Medulla oblongata (tissue), 1 donor: ENCODE measurements around the gene RNF34.

Experiments used
- DNase-seq: peaks from one replicate; pipeline ENCODE4 v3.0.0-alpha.2; 2015; ENCODE audit errors: extremely low spot score

The RNF34 gene

DNA sequence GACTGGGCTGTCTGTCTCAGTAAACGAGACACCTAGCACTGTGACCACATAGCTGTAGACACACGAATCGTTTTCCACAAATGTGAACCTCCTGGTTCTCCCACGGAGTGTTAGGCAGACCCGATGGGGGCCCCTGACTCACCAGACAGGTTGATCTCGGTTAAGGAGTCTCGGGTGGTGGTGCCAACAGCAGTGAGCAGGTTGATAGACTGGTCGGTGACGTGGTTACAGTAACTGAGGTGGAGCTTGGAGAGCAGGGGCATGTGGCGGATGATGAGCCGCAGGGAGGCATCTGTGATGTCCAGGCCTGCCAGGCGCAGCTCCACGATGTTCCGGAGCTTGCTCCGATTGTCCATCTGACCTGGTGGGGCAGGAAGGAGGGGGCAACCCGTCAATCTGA is 39.8 kb downstream of the RNF34 start:
- DNase-seq = no peak

DNA sequence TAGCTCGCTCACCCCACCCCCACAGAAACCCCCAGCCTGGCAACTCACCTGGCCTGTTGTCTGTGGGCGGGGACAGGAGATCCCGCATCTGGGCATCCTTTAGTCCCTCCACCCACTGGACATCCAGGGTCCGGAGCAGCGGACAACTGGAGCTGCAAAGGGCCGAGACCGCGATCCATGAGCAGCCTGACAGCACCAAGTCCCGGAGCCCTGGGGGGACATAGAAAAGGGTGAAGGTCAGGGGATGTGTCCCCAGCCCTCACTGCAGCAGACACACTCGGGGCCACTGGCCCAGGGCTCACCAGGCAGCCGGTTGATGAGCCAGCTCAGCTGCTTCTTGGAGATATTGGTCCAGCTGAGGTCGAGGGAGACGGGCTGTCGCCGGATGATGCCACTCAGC is 40.9 kb downstream of the RNF34 start:
- DNase-seq = no peak

DNA sequence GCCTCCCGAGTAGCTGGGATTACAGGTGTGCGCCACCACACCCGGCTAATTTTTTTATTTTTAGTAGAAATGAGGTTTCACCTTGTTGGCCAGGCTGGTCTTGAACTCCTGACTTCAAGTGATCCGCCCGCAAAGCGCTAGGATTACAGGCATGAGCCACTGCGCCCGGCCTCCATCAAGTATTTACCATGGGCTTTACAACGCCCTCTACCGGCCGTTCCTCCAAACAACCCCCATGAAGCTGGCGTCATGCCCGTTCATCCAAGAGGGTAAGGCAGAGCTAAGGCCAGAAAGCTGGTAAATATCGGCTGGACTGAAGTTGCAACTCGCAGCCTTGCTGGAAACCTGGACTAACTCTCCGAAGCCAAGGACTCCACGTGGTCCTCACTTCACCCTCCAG is 41.6 kb downstream of the RNF34 start:
- DNase-seq = no peak

DNA sequence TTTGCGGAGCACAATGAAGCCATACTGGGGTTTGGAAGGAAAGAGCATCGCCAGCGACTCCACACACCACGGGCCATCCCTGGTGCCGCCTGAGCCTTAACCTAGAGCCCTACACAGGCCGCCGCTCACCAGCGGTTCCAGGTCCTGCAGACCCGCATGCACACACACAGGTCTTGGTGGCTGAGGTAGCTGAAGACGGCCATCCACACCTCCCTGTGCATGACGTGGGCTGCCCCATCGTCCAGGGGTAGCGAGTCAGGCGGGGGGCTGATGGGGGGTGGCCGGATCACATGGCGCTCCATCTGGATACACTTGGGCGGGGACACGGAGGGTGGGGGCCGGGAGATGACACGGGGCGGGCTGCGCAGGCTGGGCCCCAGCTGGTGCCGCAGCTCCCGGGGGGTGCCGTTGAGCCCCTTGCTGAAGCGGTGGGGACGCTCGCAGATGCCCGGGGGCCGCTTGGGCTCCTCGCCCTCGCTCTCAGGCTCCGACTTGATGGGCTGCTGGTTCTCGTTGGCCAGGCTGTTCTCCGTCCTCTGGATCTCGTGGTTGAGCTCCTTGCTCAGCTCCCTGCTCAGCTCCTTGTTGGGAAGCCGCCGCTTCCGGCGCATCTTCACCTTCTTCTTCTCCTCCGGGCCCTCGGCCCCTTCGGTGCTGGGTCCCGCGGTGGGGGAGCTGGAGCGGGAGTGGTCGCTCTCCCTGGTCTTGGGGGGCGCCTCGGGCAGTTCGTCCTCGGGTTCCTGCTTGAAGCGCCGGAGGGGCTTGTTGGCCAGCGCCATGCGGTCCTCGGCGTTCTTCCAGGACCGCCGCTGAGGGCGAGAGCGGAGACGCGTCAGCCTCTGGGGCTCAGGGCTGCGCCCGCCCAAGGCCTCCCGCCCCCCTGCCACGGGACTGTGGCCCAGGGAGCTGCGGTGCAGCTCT is 42.4 kb downstream of the RNF34 start:
- DNase-seq = no peak

DNA sequence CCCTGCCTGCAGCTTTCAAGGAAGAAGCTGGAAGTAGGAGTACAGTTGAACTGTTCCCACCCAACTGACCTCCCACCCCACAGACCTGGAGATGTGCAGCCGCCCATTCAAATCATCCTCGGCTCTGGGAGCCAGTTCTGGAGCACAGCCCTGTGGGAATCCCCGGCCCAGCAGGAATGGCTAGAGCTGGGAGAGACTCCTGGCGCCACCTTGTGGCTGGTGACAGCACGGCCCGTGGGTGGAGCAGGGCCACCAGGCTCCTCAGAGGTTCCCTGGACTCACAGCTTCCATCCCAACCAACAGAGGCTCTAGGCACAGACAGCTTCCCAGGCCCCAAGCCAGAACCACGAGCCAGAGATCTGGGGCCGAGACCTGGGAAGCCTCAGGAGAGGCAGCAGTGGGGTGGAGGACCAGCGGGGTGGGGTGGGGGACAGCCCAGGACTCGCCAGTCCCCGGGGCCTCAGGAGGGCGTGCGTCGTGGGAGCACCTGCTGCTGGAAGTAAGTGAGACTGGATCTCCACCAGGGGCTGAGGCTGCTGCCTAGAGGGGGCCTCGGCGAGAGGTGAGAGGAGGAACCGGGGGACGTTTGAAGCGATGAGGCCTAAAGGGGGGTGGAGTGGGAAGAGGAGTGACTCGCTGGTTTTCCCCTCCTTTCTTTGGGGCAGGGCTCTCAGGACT is 43.4 kb downstream of the RNF34 start:
- DNase-seq = peak; percentile 89

DNA sequence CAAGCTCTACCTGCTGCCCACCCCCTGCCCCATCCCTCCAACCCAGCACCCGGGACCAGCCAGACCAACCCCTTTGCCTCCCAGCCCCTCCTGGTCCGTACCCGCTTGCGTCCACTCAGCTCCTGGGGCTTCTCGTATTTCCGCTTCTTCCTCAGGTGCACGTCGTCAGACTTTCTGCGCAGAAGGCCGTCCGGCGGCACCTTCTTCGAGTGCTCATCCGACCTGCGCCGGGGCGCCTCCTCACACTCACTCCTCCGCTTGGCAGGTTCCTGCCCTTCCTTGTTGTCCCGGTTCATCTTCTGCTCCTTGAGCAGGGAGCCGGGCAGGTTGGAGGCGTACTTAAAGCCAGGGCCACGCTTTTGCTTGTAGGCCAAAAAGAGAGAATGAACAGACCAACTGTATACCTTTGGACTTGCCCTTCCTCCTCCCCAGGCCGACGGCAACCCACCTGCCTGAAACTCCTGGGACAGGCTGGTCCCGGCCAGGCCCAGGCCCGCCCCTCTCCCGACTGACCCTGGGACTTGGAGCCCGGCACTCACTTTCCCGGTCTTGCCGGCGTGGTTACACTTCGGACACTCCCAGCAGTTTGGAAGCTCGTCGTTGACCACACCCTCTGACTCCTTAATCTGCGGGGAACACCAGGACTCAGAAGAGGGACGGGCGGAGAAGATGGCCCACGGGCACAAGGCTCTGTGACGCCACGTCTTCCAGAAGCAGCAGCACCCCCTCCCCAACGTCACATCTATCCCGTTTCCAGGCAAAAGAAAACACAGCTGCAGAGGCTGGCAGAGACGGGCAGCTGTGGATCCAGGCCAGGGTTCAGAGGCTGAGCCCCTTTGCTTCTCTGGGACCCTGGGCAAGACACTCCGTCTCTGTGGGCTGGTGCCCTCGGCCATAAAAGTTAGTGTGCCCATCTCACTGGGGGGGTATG is 44.3 kb downstream of the RNF34 start:
- DNase-seq = peak; percentile 60

DNA sequence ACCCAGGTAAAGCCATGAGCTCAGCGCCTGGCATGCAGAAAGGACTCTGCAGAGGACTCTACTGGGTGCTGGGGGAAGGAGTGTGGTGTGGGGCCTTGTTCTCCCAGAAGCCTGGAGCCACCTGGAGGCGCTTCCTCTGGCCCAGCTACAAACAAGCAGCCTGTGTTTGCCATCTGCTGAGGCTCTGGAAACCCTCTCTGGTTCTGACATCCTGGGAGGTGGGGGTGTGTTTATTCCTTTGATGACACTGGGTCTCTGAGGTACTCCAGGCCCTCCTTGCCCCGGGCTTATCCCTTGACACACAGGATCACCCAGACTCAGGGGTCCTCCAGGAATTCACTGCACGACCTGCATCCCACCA is 44.9 kb downstream of the RNF34 start:
- DNase-seq = no peak

DNA sequence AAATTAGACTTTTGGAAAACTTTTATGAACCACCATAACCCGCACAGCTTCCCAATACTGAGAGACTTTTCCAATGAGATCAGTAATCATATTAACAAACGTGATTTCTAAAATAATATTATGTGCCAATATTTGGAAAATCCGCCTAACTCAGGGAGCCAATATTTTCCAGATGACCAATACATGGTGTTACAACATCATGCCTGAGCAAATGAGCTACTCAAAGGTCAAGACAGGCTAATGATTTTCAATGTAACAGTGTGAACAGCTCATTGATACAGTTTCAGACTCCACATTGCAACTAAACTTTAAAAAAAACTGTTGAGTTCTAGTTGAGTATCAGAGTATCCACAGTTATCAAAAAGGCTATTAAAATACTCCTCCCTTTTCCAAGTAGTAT is 46.8 kb downstream of the RNF34 start:
- no peak for DNase-seq

DNA sequence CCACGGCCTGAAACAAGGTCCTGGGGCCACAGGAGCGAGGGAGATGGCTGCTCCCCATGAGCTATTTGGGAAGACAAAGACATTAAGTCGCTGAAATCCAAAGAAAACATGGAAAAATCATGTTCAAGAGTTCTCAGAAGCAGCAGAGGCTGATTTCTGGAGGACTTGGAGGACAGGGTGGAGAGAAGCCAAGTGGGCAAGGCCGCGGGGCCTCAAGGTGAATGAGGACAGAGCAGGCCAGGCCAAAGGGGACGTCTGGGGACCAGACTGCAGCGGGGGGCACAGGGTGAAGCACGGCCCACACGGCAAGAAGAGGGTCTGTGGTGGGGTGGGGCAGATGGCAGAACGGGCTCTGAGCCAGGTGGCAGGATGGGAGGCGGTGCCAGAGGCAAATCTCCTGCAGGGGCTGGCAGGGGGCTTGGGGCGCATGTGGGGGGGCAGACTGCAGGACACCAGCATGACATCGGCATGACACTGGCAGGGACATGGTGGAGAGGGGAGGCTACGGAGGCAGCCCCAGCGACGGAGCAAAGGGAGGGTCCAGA is 48.9 kb downstream of the RNF34 start:
- no peak for DNase-seq

DNA sequence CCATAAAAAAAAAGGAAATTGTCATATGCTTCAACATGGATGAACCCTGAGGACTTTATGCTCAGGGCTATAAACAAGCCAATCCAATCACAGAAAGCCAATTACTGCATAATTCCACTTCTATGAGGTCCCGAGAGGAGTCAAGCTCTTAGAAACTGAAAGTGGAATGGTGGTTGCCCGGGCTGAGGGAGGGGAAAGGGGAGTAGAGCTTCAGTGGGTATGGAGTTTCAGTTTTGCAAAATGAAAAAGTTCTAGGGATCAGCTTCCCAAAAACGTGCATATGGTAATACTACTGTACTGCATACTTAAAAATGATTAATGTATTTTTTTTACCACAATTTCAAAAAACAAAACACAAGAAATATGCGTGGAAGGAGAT is 52.0 kb downstream of the RNF34 start:
- DNase-seq = peak; percentile 31

DNA sequence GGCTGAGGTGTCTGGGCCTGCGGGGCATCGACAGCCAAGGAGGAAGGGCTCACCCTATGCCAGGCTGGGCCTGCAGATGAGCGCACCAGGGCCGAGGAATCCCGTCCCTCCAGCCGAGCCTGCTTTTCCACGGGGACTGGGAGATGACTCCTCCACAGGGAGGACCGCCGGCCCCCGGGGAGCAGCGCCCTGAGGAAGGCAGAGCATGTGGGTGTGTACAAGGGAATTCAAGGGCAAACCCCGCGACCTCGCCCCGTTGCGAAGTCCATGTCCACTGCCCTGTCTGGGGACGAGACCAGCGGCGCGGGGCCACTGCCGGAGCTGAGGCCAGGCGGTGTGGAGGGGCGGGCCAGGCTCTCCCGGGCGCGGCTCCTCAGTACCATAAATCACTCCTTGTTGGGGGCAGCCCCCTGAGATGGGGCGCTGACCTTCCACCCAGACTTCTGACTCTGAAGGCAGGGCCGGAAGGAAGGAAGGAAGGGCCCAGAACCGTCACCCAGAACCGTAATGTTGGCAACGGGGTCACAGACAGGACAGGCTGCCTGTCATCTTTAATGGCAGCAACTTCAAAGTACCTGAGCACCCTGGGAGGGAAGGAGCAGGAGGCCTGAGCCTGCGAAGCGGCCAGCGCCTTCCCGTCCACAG is 52.5 kb downstream of the RNF34 start:
- DNase-seq = no peak

DNA sequence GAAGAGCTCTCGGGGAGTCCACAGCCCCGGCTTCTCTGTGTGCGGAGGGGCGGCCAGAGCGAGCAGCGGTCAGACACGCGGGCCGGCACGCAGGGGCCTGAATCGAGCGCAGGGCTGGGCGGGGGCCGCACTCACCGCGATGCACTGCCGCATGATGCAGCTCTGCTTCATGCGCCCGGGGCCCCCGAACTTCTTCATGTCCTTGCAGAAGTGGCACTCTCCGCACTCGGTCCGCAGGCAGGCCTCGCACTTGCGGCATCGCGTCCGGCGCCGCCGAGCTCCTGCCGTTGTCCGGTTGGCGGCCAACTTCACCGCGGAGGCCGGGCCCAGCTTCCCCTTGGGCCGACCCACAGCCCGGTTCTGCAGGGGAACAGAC is 53.1 kb downstream of the RNF34 start:
- no peak for DNase-seq

DNA sequence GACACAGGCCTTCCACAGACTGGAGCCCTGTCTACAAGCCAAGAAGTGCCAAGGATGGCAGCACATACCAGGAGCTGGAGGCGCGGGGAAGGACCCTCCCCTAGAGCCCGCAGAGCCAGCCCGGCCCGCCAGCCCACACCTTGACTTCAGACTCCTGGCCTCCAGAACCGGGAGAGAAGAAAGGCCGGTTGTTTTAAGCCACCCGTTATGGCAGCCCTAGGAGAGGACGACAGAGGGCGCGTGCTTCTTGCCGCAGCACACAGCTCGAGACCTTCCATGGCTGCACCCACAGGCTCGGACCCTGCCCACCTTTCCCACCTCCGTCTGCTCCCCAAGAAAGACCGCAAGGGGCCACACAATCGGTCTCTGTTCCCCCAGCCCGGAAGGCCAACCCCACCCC is 53.7 kb downstream of the RNF34 start:
- DNase-seq = no peak

DNA sequence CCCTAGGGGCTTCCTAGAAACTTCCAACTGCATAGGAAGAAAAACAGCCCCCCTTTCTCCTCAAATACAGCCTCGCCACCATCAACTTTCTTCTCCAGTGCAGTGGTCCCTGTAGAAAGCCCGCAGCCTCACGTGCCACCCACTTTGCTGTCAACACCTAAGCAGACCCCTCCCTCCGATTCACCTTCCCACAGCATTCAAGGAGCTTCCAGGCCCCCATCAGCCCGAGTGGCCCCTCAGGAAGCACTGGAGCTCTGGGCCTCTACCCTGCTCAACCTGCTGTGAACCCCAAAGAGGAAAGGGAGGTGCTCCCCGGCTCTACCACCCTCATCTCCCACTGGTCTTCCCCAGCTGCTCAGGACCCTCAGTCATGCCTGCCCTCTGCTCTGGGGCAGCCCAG is 55.0 kb downstream of the RNF34 start:
- DNase-seq = no peak

DNA sequence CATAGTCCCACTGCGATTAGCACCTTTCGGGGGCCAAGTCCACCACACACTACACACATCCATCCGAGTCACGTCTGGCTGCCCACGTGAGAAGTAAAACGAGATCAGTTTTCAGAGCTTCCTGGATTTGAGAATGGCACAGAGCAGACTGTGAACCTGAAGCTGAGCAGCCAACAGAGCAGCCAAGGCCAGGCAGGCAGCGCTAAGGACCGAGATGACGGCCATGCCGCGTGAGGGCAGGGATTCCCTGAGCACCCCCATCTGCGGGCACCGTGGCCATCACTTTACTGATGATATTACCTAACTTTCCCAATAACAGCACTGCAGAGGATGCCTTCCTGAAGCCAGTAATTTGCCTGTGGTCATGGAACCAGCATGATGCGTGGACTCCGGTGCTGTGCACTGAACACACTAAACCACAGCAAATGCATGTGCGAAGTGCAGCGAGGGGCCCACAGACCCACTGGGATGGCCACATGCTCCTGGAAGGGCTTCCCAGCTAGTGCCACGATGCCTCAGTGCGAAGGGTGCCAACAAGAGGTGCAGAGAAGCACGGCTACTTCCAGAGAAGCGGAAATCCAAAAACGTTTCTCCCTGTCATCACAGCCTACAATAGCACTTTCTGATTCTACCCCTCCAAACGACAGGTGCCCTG is 56.0 kb downstream of the RNF34 start:
- no peak for DNase-seq

DNA sequence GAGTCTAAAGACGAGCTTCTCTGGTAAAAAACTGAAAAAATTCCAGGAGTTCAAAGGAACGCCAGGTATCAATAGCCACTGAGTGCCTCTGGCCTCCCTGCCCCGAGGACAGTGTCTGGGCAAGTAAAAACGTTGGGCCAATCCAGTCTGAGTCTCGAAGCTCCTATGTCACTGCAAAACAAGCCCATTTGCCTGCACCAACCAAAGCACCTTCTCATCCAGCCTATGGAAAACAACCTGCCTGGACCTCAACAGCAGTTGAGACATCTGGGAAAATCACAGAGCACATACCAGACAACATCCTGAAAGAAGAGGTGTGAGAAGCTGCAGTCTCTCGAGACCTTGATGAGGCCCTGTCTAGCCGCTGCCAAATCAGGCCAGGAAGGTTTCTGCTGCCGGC is 56.6 kb downstream of the RNF34 start:
- DNase-seq = no peak

DNA sequence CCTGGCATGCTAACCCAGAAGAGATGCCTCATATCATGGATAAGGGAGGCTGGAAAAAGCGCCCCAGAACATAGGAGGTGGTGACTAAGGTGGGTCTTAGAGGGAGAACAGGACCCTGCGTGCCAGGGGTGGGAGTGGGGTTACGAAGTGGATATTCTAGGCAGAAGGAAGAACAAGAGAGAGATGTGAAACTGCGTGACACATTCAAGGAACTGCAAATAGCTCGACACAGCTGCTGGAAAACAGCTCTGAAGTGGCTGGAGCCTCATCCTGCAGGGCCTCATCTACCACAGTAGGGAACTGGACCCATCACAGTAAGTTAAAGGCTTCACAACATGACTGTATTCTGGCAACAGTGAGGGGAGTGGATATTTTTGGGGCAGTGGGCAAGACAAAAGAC is 61.1 kb downstream of the RNF34 start:
- DNase-seq = peak; percentile 64

DNA sequence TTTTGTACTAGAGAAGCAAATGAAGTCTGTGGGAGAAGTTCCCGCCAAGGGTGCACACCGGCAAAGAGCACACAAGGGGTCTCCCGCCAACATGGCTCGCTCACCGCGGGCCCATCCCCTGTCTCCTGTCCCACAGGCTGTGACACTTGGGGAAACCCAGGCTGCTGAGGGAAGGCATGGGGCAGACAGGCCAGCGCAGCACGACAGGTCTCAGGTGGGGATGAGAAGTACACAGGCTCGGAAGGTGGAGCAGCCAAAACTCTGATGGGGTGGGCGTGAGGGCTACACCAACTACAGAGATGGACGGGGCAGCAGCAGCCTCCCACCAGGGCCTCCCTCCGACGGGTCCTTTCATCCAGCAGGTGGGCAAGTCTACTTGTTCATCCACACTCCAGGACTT is 64.4 kb downstream of the RNF34 start:
- DNase-seq = no peak

DNA sequence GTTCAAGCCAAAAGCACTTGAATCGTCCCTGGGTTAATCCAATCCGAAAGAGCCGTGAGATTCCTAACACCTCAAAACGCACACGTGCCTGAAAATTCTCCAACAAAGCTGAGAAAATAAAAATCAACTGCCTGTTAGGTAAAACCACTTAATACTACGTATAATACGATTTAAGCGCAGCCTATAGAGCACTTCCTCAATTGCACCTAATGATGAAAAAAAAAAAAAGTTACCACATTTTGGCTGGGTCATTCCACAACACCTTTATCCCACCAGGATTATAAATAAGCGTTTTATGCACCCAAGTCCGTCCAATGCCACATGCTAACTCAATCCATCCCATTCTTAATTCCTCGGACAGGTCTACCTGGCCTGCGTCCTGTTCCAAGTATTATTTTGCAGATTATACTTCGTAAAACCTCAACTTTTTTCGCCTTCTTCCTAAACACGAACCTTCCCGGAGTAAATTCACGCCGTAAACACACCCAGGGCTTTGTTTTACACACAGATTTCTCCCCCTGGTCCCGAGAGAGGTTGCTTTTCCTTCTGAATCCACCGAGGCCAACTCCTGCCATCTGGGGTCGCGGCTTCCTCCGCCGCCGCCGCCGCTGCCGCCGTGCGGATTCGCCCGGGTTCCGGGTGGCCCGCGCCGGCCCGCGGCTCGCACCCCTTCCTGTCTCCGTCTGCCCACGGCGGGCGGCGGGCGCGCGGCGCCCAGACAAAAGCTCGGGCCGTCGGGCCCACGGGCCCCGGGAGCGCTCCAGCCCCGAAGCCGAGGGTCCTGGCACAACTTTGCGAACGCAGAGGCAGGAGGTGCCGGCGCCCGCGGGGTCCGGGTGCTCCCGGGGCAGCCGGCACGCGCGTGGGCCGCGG is 66.2 kb downstream of the RNF34 start:
- DNase-seq = no peak
